Thoracic aorta (tissue), 2 donors: ENCODE data around the gene CCDC148. TPM values are rescaled to one million over a fixed set of nuclear protein-coding genes. Genes with fewer than 3 reads are reported as not detected.

Experiments used
- ATAC-seq: fragments of 150-250 bp; one replicate; pipeline ENCODE4 v1.8.0; 2017; ENCODE audit warnings: low read depth; ENCODE audit not compliant: insufficient number of reproducible peaks, low FRiP score
- DNase-seq: peaks from one replicate; pipeline ENCODE4 v3.0.0-alpha.2; 2020; ENCODE audit warnings: low spot score
- H3K27ac ChIP-seq, 2 donors: fragments of 200-600 bp; sonication (generic); 1 replicate in 1 of 2; 2 replicates in 1 of 2; pipeline ENCODE4 v1.5.1; 2016; ENCODE audit warnings: mild to moderate bottlenecking in 2 of 2, moderate library complexity in 2 of 2
- H3K27me3 ChIP-seq: fragments of 200-600 bp; sonication (generic); replicated peaks from 2 replicates; pipeline ENCODE4 v1.6.0; 2016; ENCODE audit warnings: mild to moderate bottlenecking; ENCODE audit not compliant: insufficient read depth
- H3K36me3 ChIP-seq: fragments of 200-600 bp; sonication (generic); one replicate; pipeline ENCODE4 v1.5.1; 2016
- H3K4me1 ChIP-seq, 2 donors: fragments of 200-600 bp; sonication (generic); 1 replicate in 1 of 2; 2 replicates in 1 of 2; pipeline versions ENCODE4 v1.5.1 to v1.6.0; 2016; ENCODE audit warnings: low read depth in 2 of 2, mild to moderate bottlenecking in 1 of 2; ENCODE audit not compliant: control insufficient read depth in 1 of 2
- H3K4me3 ChIP-seq: fragments of 200-600 bp; sonication (generic); 2 replicates; pipeline ENCODE4 v1.5.1; 2016; ENCODE audit warnings: mild to moderate bottlenecking
- H3K9me3 ChIP-seq: fragments of 200-600 bp; sonication (generic); 2 replicates; pipeline ENCODE4 v1.5.1; 2016
- CTCF ChIP-seq: fragments of 200-600 bp; sonication (generic); IDR thresholded peaks from one replicate; pipeline ENCODE4 v1.5.1; 2019; ENCODE audit warnings: antibody characterized with exemption
- total RNA-seq, 2 donors: library from RNA; depleted of rRNA; stranded (reverse); fragments of >200 nt; gene quantifications; one replicate each; pipeline versions ENCODE4 v1.1.0 to v1.2.3, GENCODE V29; 2016

The CCDC148 gene
- total RNA-seq, 2 donors from 2014 or later = 0.71 TPM; not detected in 1

DNA sequence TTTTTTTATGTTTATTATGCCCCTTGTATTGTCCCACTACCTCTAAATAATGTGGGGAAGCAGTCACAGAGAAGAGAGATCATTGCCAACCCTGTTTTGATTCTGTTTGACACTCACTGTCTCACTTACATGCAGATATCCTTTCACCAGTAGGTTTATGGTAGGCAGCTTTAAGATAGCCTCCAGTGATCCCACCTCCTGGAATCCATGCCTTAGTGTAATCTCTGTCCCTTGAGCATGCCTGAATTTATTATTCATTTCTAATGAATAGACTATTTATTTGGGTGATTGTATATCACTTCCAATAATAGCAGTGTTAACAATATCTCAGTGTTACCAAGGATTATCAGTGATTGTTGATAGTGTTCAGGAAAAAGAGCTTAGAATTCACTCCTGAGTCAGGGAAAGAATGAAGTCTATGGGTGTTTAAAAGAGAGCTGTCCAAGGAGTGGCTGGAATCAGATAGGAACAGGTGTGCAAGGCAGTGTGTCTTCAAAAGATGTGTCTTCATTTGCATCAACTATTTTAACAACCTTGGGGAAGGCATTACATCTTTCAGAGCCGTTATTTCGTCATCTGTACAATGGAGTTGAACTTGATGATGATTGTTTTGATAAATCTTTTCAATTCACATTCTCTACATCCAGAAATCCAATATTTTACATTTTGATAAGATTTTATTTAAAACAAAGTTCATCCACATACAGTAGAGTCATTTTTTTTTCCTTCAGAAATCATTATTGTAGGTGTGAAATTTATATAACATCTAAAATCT lies 32.1 kb upstream of the CCDC148 start:
- no peaks in the 10 kb centered on the region for H3K27me3 ChIP-seq
- no peak overlapping the region for H3K4me3 ChIP-seq
- no peaks in the 10 kb centered on the region for H3K9me3 ChIP-seq
- no peak overlapping the region for H3K27ac ChIP-seq
- TF ChIP-seq CTCF = no peak
- peaks cover 18 to 23% of the 10 kb centered on the region in 2 donors for H3K4me1 ChIP-seq
- ATAC-seq = no peak
- H3K36me3 ChIP-seq = no peaks in the 10 kb centered on the region
- DNase-seq = no peak

DNA sequence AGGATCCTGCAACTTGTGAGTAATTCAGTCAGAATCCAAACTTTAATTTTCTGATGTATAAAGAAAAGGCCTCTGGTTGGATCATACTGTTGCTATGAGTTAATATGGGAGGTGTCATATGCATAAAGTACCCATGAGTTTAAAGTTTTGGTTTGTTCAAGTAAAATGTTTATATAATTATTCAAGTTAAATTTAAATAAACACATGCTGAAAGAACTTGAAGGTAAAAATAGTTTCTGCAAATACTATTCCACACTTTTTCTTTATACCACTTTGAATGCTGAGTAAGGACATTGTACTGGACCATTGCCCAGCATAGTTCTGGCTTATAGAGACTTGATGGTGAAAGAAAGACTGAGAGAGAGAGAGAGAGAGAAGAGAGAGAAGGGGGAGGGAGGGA lies 30.9 kb upstream of the CCDC148 start:
- no peak for DNase-seq
- no peaks in the 10 kb centered on the region for H3K36me3 ChIP-seq
- TF ChIP-seq CTCF = no peak
- H3K27ac ChIP-seq = no peak overlapping the region
- H3K9me3 ChIP-seq = no peaks in the 10 kb centered on the region
- ATAC-seq = no peak
- H3K4me3 ChIP-seq = no peak overlapping the region
- peaks cover 15 to 23% of the 10 kb centered on the region in 2 donors for H3K4me1 ChIP-seq
- H3K27me3 ChIP-seq = no peaks in the 10 kb centered on the region

DNA sequence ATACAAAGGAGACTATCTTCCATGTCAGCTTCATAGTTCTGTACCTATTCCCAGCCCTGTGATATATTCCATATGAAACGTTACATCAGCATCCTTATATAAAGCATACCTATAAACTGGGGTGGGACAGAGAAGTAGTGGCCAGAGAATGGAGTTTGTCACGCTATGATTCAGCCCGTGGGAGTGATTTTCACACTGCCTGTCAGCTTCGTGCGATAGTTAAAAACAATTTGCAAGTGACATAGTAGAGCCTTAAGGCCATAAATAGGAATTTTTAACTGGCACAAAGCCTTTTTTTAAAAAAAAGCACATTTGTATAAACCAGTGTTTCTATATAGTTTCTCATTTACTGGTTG lies 30.4 kb upstream of the CCDC148 start:
- TF ChIP-seq CTCF = no peak
- H3K27ac ChIP-seq = peak overlapping the region in 1 of 2 donors; percentile 3
- ATAC-seq = no peak

GRCh38 chr2:158486150-158486969 lies 29.8 kb upstream of the CCDC148 start:
- Histone ChIP-seq H3K27me3 (no peaks in the 10 kb centered on the region), H3K36me3 (no peaks in the 10 kb centered on the region), H3K4me3 (no peak overlapping the region), H3K27ac (peak overlapping the region in 1 of 2 donors; percentile 3), H3K4me1 (peaks cover 15 to 23% of the 10 kb centered on the region in 2 donors), H3K9me3 (no peaks in the 10 kb centered on the region)
- TF ChIP-seq CTCF = no peak
- ATAC-seq (no peak), DNase-seq (no peak)

More for the DNA sequence above, 30.4 kb upstream of the CCDC148 start:
- no peaks in the 10 kb centered on the region for H3K36me3 ChIP-seq
- H3K4me1 ChIP-seq = peaks cover 15 to 23% of the 10 kb centered on the region in 2 donors
- H3K4me3 ChIP-seq = no peak overlapping the region
- no peaks in the 10 kb centered on the region for H3K9me3 ChIP-seq
- no peaks in the 10 kb centered on the region for H3K27me3 ChIP-seq
- DNase-seq = no peak

- ATAC-seq = no peak
Observed at GRCh38 chr2:158484892-158485556, 28.5 kb upstream of the CCDC148 start.

More at GRCh38 chr2:158484892-158485556, 28.5 kb upstream of the CCDC148 start:
- no peaks in the 10 kb centered on the region for H3K36me3 ChIP-seq
- no peak for TF ChIP-seq CTCF
- H3K4me1 ChIP-seq = peaks cover 15 to 23% of the 10 kb centered on the region in 2 donors
- no peak overlapping the region for H3K4me3 ChIP-seq
- H3K9me3 ChIP-seq = no peaks in the 10 kb centered on the region
- no peak for DNase-seq
- no peaks in the 10 kb centered on the region for H3K27me3 ChIP-seq
- H3K27ac ChIP-seq = no peak overlapping the region
